GM12874 (cell line): ENCODE data around the gene SMAP1.

ENCODE experiments used
- CTCF ChIP-seq: IDR thresholded peaks from 2 replicates; pipeline ENCODE4 v1.5.1; 2011; ENCODE audit warnings: low read depth, mild to moderate bottlenecking, control low read depth, low read length, moderate library complexity; ENCODE audit not compliant: insufficient read depth

SMAP1 gene

GRCh38 chr6:70806086-70806485 is 138.4 kb downstream of the SMAP1 start:
- TF ChIP-seq CTCF: no peak

- no peak for TF ChIP-seq CTCF
Measured at GRCh38 chr6:70811788-70812187, 144.1 kb downstream of the SMAP1 start.

- no peak for TF ChIP-seq CTCF
Measured at GRCh38 chr6:70813885-70814284, 146.2 kb downstream of the SMAP1 start.

DNA sequence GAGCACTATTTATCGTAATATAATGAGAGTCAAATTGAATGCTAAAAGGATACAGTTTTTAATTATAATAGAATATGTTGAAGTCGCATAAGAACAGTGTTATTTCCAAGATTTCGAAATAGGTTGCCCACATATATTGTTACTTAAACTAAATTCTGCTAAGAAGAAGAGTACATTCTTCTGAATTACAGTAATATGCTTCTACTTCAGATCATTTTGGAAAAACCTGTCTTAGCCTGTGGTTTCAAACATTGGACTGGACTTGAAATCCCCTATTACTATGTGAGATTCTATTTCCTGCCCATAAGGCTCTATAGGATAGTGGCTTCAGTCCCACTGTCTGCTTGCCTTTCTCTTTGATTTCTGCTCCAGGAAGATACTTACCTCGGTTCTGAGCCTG is 152.0 kb downstream of the SMAP1 start:
- TF ChIP-seq CTCF: no peak

- no peak for TF ChIP-seq CTCF
Measured at GRCh38 chr6:70820778-70821177, 153.1 kb downstream of the SMAP1 start.

DNA sequence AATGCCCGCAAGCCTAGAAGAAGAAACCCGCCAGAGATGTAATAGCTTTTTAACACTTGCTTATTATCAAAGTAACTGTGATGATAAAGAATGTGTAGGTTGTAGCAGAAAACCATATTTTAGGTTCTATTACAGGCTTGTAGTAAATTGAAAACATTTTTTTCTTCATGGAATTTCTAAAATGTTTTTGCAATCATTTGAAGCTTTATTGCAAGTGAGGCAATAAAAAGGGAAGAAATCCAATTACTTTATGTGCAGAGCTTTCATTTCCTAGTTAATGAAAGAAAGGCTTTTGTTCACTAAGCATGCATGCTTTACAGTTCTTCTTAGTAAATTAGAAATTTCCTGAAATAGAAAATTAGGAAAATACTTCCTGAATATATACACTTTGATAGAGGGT is 154.1 kb downstream of the SMAP1 start:
- no peak for TF ChIP-seq CTCF

DNA sequence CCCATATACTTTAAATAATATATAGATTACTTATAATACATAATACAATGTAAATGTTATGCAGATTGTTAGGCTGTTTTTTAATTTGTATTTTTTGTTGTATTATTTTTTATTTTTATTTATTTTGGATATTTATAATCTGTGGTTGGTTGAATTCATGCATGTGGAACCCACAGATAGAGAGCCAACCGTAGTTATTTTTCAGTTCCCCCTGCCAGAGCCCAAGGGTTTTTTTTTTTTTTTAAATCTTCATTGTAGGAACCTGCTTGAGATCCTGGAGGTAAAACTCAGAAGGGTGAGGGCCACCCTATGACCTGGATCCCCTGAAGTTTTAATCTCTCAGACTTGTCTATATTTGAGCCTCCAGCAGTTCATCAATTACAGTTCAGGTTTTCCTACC is 156.0 kb downstream of the SMAP1 start:
- no peak for TF ChIP-seq CTCF

GRCh38 chr6:70831427-70831826 is 163.7 kb downstream of the SMAP1 start:
- no peak for TF ChIP-seq CTCF
